AG10803 (cell line): ENCODE measurements around the gene ACOT7.
A peak's percentile ranks its signal among the peaks of the same experiment; 100 is the strongest.
"Not testable (repeated sequence)": the region's sequence is repeated elsewhere in the genome, so short reads cannot be mapped to it uniquely, and the experiment has no call there.

Source experiments
- DNase-seq: peaks from one replicate; pipeline ENCODE4 v3.0.0; 2010; ENCODE audit warnings: low read depth
- H3K4me3 ChIP-seq: 2 replicates; pipeline ENCODE4 v1.5.1; 2011; ENCODE audit warnings: mild to moderate bottlenecking, low read length, control low read depth
- CTCF ChIP-seq: conservative IDR thresholded peaks from 2 replicates; pipeline ENCODE4 v1.5.1; 2011; ENCODE audit warnings: mild to moderate bottlenecking, low read length, control low read depth, inconsistent platforms

Gene ACOT7

DNA sequence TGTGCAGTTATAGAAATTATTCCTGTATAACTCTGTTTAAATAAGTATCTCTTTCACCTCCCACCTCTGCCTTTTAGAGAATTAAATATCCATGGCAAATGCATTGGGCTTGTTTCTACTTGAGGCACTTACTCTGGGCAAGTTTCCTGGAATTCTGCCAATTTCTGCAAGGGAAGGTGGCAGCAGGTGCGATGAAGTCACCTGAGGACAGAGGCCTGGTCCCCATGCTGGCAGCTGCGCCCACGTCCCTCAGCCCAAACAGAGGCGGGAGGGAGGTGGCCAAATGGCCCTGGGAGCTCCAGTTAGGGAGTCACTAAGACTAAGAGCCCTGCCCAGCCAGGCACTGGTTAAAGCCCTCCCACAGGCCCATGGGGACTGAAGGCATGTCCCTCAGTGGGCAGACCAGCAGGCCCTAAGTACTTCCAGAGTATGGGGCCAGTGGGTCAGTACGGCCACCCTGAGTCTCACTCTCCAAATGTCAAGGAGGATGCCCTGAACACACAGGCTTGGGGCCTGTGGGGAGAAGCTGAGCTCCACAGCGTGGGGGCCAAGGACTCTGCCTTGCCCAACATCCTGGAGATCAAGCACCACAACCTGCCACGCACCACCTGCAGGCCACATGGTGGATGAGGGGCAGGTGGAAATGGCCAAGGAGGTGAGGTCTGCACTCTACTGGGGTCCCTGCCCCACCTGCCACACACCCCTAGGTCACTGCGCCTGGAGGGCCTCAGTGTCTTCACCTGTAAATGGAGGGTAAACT lies 19.4 kb downstream of the ACOT7 start:
- TF ChIP-seq CTCF, result no peak
- H3K4me3 ChIP-seq, result no peak overlapping the region
- no peak for DNase-seq

- not testable (repeated sequence) for H3K4me3 ChIP-seq, DNase-seq
These were observed 21.3 kb downstream of the ACOT7 start for GRCh38 chr1:6372236-6372635.

- TF ChIP-seq CTCF, result no peak
- H3K4me3 ChIP-seq, result no peak overlapping the region
- DNase-seq, result no peak
These were observed 23.6 kb downstream of the ACOT7 start for GRCh38 chr1:6370006-6370405.

- TF ChIP-seq CTCF, result no peak
- no peak for DNase-seq
- no peak overlapping the region for H3K4me3 ChIP-seq
These were observed 26.1 kb downstream of the ACOT7 start for GRCh38 chr1:6367381-6368012.

GRCh38 chr1:6365047-6365446 lies 28.5 kb downstream of the ACOT7 start:
- TF ChIP-seq CTCF, result no peak
- no peak for DNase-seq
- no peak overlapping the region for H3K4me3 ChIP-seq

DNA sequence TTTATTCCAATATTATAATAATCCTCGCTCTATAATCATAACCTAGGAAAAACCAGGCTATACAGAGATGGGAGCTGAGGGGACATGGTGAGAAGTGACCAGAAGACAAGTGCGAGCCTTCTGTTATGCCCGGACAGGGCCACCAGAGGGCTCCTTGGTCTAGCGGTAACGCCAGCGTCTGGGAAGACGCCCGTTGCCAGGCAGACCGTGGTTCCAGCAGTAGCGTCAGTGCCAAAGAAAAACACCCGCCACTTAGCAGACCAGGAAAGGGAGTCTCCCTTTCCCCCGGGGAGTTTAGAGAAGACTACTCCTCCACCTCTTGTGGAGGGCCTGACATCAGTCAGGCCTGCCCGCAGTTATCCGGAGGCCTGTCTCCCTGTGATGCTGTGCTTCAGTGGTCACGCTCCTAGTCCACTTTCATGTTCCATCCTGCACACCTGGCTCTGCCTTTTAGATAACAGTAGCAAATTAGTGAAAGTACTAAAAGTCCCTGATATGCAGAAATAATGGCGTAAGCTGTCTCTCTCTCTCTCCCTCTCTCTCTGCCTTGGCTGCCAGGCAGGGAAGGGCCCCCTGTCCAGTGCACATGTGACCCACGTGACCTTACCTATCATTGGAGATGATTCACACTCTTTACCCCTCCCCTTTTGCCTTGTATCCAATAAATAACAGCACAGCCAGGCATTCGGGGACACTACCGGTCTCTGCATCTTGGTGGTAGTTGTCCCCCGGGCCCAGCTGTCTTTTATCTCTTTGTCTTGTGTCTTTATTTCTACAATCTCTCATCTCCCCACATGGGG lies 30.3 kb downstream of the ACOT7 start:
- not testable (repeated sequence) for H3K4me3 ChIP-seq
- TF ChIP-seq CTCF, result peak; percentile 52
- peak; percentile 54 for DNase-seq

DNA sequence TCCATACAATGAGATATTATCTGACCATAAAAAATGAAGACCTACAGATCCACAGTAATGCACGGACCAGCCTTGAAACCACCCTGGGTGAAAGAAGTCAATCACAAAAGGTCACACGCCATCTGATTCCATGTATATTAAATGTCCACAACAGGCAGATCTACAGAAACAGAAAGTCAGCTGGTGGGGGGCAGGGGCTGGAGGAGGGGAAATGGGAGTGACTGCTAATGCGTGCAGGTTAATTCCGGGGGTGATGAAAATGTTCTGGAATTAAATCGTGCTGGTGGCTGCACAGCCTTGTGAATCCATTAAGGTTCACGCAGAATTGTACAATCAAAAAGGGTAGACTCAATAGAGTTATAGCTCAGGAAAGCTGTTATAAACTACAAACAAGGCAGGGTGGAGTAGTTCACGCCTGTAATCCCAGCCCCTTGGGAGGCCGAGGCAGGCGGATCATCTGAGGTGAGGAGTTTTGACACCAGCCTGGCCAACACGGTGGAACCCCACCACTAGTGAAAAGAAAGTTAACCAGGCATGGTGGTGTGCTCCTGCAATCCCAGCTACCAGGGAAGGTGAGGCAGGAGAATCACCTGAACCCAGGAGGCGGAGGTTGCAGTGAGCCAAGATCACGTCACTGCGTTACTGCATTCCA lies 32.3 kb downstream of the ACOT7 start:
- no peak overlapping the region for H3K4me3 ChIP-seq
- DNase-seq, result no peak
- no peak for TF ChIP-seq CTCF
